ENCODE measurements around the gene DEPDC5. TPM values are rescaled to one million over a fixed set of nuclear protein-coding genes. Genes with fewer than 3 reads are reported as not detected.

Gene DEPDC5
- total and polyA plus RNA-seq, 10 of the 15 experiments (the other 5 are each of a cell fraction or from before 2014, with no cell fraction given), result 3.0 to 38.9 (median 22.8) TPM

GRCh38 chr22:31925056-31925455, 171.2 kb downstream of the DEPDC5 start:
- WGBS (ENCODE audit: insufficient coverage, insufficient replicate concordance, low lambda C conversion rate, missing lambda C conversion rate), result 65% methylated on average over 1 of the region's 1 CpG

GRCh38 chr22:31926024-31926423, 172.2 kb downstream of the DEPDC5 start:
- ATAC-seq, result no peak
- RAD21 ChIA-PET (ENCODE audit: unreplicated experiment), result no interaction called here
- no TSS peak for BruUV-seq (replicated peaks)
- CTCF ChIA-PET, result no interaction called here
- FAIRE-seq, result no peak
- Histone ChIP-seq H3K4me1 (ENCODE audit: control insufficient read depth, insufficient read depth, low read length) (no peaks in the 10 kb centered on the region; the same call in 1 of the 2 replicates), H2AFZ (ENCODE audit: control insufficient read depth, low read depth, low read length) (no peak overlapping the region), H3K9ac (ENCODE audit: control insufficient read depth, insufficient read depth, low read length) (no peak overlapping the region), H3K36me3 (ENCODE audit: control insufficient read depth in 2 of 2, insufficient read depth in 2 of 2, low read length in 1 of 2) (no peaks in the 10 kb centered on the region), H4K20me1 (ENCODE audit: control insufficient read depth, insufficient read depth) (no peaks in the 10 kb centered on the region), H3K9me3 (replicated peaks; ENCODE audit: control insufficient read depth, insufficient read depth, low read length) (no peaks in the 10 kb centered on the region), H3K27me3 (replicated peaks in 1 of 2; ENCODE audit: control insufficient read depth in 2 of 2, insufficient read depth in 2 of 2, low read length in 1 of 2) (no peaks in the 10 kb centered on the region), H3K4me3 (no peak overlapping the region), H3K27ac (ENCODE audit: control insufficient read depth, insufficient read depth) (no peak overlapping the region), H3K4me2 (ENCODE audit: control insufficient read depth, insufficient read depth) (no peak overlapping the region), H3K79me2 (ENCODE audit: control insufficient read depth, insufficient read depth, low read length) (no peaks in the 10 kb centered on the region)
- POLR2A ChIA-PET, result no interaction called here
- DNase-seq (ENCODE audit: low read depth, low spot score), result no peak
- intact Hi-C loops (cut with micrococcal nuclease; ENCODE audit: unreplicated experiment), result no loop called here
- SMC1A ChIA-PET (ENCODE audit: uncharacterized antibody, unreplicated experiment), result no interaction called here
- WGBS (ENCODE audit: insufficient coverage, insufficient replicate concordance, low lambda C conversion rate, missing lambda C conversion rate), result 0% methylated on average over 1 of the region's 1 CpG
- in situ Hi-C loops (cut with MboI), result no loop called here
- TF ChIP-seq RELA (IDR thresholded peaks at IDR 0.05; ENCODE audit: borderline replicate concordance, partially characterized antibody) (no peak), ETV6 (conservative IDR thresholded peaks at IDR 0.05 in 1 of 2, IDR thresholded peaks at IDR 0.05 in 1 of 2; ENCODE audit: borderline replicate concordance in 1 of 2, low read depth in 1 of 2) (no peak), NFYA (IDR thresholded peaks at IDR 0.05; ENCODE audit: borderline replicate concordance, low read depth, low read length) (no peak), NR2C2 (IDR thresholded peaks at IDR 0.05; ENCODE audit: borderline replicate concordance, control insufficient read depth, insufficient read length, low read depth) (no peak), RCOR1 (conservative IDR thresholded peaks at IDR 0.05; ENCODE audit: low read depth, low read length) (no peak), SMAD1 (IDR thresholded peaks at IDR 0.05; ENCODE audit: low read depth, partially characterized antibody) (no peak), ASH2L (IDR thresholded peaks at IDR 0.05; ENCODE audit: borderline replicate concordance, low read depth) (no peak), NFXL1 (IDR thresholded peaks at IDR 0.05; ENCODE audit: borderline replicate concordance) (no peak), BRCA1 (IDR thresholded peaks at IDR 0.05; ENCODE audit: low read depth, low read length) (no peak)

More at GRCh38 chr22:31925056-31925455, 171.2 kb downstream of the DEPDC5 start:
- ATAC-seq, result no peak
- H2AFZ ChIP-seq (ENCODE audit: control insufficient read depth, low read depth, low read length), result no peak overlapping the region
- intact Hi-C loops (cut with micrococcal nuclease; ENCODE audit: unreplicated experiment) (no loop called here), in situ Hi-C loops (cut with MboI) (no loop called here)
- no peaks in the 10 kb centered on the region for H3K9me3 ChIP-seq (replicated peaks; ENCODE audit: control insufficient read depth, insufficient read depth, low read length)
- H3K9ac ChIP-seq (ENCODE audit: control insufficient read depth, insufficient read depth, low read length), result no peak overlapping the region
- H3K79me2 ChIP-seq (ENCODE audit: control insufficient read depth, insufficient read depth, low read length), result no peaks in the 10 kb centered on the region
- H3K27ac ChIP-seq (ENCODE audit: control insufficient read depth, insufficient read depth), result no peak overlapping the region
- ChIA-PET POLR2A (no interaction called here), RAD21 (ENCODE audit: unreplicated experiment) (no interaction called here), CTCF (no interaction called here), SMC1A (ENCODE audit: uncharacterized antibody, unreplicated experiment) (no interaction called here)
- H3K4me2 ChIP-seq (ENCODE audit: control insufficient read depth, insufficient read depth), result no peak overlapping the region
- FAIRE-seq, result no peak
- H3K4me3 ChIP-seq, result no peak overlapping the region
- H3K4me1 ChIP-seq (ENCODE audit: control insufficient read depth, insufficient read depth, low read length), result no peaks in the 10 kb centered on the region; the same call in 1 of the 2 replicates
- BruUV-seq (replicated peaks), result no TSS peak
- no peaks in the 10 kb centered on the region for H3K36me3 ChIP-seq (ENCODE audit: control insufficient read depth in 2 of 2, insufficient read depth in 2 of 2, low read length in 1 of 2)
- TF ChIP-seq GATAD2B (conservative IDR thresholded peaks at IDR 0.05; ENCODE audit: low read depth) (no peak), MYB (IDR thresholded peaks at IDR 0.05; ENCODE audit: borderline replicate concordance, low read depth, low read length) (no peak), MXI1 (IDR thresholded peaks at IDR 0.05; ENCODE audit: low read depth, low read length) (no peak)
- DNase-seq (ENCODE audit: low read depth, low spot score), result no peak
- no peaks in the 10 kb centered on the region for H4K20me1 ChIP-seq (ENCODE audit: control insufficient read depth, insufficient read depth)
- no peaks in the 10 kb centered on the region for H3K27me3 ChIP-seq (replicated peaks in 1 of 2; ENCODE audit: control insufficient read depth in 2 of 2, insufficient read depth in 2 of 2, low read length in 1 of 2)
